PFSK-1 (cell line): ENCODE data around the gene C10orf95.

Source experiments
- FOXP2 ChIP-seq: optimal IDR thresholded peaks from 2 replicates; pipeline ENCODE3; 2011; ENCODE audit warnings: borderline replicate concordance, control low read depth, inconsistent platforms; ENCODE audit not compliant: insufficient read depth; ENCODE audit errors: extremely low read length, extremely low read depth
- TAF1 ChIP-seq: IDR thresholded peaks from 2 replicates; pipeline ENCODE4 v1.6.1; 2012; ENCODE audit warnings: low read length, control low read depth, borderline replicate concordance; ENCODE audit not compliant: insufficient read depth

DNA sequence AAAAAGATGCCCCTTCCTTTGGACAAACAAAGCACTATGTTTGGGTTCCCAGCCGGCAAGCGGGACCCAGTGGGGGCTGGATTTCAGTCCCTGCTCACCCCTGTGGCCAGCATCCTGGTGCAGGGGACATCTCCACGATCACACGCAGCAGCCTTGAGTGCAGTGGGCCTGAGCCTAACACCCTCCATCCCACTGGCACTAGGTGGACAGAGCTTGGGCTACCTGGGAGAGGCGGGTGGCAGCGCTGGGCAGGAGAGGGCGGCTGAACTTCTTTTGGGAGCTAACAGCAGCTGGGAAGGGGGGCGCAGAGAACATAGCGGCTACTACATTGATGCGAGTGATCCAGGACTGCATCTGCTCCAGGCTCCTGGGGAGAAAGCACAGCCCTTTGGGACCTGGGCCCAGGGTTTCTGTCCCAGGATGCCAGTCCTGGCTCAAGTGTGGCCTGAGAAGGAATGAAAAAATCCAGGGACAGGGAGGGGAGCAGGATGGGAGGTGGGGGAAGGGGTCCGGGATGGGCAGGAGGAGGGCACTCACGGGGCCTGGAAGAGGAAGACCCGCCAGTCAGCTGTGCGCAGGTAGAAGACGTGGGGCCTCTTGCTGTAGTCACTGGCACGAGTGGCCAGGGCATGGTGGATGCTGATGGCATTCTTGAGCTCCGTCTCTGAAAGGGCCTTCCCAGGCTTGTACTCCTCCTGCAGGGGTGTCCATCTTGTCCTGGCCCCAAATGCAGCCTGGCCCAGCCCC lies 46.8 kb downstream of the C10orf95 start:
- TF ChIP-seq FOXP2 (no peak), TAF1 (no peak)
